GM12878 (cell line): Measurements from ENCODE around the gene BDNF. TPM values are rescaled to one million over a fixed set of nuclear protein-coding genes. Genes with fewer than 3 reads are reported as not detected.

Experiments
- BCL11A ChIP-seq: IDR thresholded peaks from 2 replicates; pipeline ENCODE4 v1.6.1; 2011; ENCODE audit warnings: low read depth, low read length
- E2F8 ChIP-seq: fragments of 450-650 bp; IDR thresholded peaks from 2 replicates; pipeline ENCODE4 v1.6.1; 2018; ENCODE audit warnings: mild to moderate bottlenecking, low read depth, moderate library complexity; ENCODE audit not compliant: partially characterized antibody
- PRDM15 ChIP-seq: fragments of 450-650 bp; formaldehyde crosslinking; IDR thresholded peaks from 2 replicates; pipeline ENCODE4 v1.4.0; 2020; ENCODE audit warnings: mild to moderate bottlenecking, moderate library complexity
- STAT3 ChIP-seq: IDR thresholded peaks from 2 replicates; pipeline ENCODE4 v1.6.1; 2011; ENCODE audit warnings: low read depth, low read length, improper control_type of control experiment
- polyA plus RNA-seq, 11 experiments: library from polyadenylated mRNA; depleted of rRNA in 4 of 11; unstranded in 6 of 11; stranded (reverse) in 5 of 11; fragments of >200 nt; fragmentation: Nextera tagmentation in 4 of 11; fragmentation: Illumina TruSeq in 1 of 11; extraction: Ambion mirVana in 4 of 11; extraction: Trizol in 1 of 11; gene quantifications; 1 replicate in 1 of 11; 2 replicates in 10 of 11; pipeline versions ENCODE4 v1.2.1 to v1.2.3, GENCODE V29; 2011 to 2016; ENCODE audit warnings: inconsistent platforms in 2 of 11, missing spikeins in 2 of 11, low read depth in 1 of 11
- total RNA-seq, 4 experiments: library from RNA; depleted of rRNA in 3 of 4; stranded (reverse); fragments of >200 nt in 3 of 4; fragmentation: Illumina TruSeq in 1 of 4; extraction: Trizol in 1 of 4; gene quantifications; 2 replicates each; pipeline versions ENCODE4 v1.2.1 to v1.2.3, GENCODE V29; 2013 to 2021
- TF ChIP-seq, protein P1 (sequence below): fragments of 450-650 bp; IDR thresholded peaks from 2 replicates; pipeline ENCODE4 v1.6.1; 2016; ENCODE audit warnings: mild to moderate bottlenecking, moderate library complexity, borderline replicate concordance

The BDNF gene
- total and polyA plus RNA-seq, 10 of the 15 experiments (the other 5 are each of a cell fraction or from before 2014, with no cell fraction given) = 0.02 to 0.24 (median 0.06) TPM; not detected in 2

- TF ChIP-seq, protein P1, sequence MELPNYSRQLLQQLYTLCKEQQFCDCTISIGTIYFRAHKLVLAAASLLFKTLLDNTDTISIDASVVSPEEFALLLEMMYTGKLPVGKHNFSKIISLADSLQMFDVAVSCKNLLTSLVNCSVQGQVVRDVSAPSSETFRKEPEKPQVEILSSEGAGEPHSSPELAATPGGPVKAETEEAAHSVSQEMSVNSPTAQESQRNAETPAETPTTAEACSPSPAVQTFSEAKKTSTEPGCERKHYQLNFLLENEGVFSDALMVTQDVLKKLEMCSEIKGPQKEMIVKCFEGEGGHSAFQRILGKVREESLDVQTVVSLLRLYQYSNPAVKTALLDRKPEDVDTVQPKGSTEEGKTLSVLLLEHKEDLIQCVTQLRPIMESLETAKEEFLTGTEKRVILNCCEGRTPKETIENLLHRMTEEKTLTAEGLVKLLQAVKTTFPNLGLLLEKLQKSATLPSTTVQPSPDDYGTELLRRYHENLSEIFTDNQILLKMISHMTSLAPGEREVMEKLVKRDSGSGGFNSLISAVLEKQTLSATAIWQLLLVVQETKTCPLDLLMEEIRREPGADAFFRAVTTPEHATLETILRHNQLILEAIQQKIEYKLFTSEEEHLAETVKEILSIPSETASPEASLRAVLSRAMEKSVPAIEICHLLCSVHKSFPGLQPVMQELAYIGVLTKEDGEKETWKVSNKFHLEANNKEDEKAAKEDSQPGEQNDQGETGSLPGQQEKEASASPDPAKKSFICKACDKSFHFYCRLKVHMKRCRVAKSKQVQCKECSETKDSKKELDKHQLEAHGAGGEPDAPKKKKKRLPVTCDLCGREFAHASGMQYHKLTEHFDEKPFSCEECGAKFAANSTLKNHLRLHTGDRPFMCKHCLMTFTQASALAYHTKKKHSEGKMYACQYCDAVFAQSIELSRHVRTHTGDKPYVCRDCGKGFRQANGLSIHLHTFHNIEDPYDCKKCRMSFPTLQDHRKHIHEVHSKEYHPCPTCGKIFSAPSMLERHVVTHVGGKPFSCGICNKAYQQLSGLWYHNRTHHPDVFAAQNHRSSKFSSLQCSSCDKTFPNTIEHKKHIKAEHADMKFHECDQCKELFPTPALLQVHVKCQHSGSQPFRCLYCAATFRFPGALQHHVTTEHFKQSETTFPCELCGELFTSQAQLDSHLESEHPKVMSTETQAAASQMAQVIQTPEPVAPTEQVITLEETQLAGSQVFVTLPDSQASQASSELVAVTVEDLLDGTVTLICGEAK = no peak
- TF ChIP-seq PRDM15 (CRISPR knock-in tag) (no peak), STAT3 (no peak), E2F8 (no peak), BCL11A (no peak)
Measured at GRCh38 chr11:27612932-27613880, 87.0 kb downstream of the BDNF start (continued).
